PC-9 (cell line): ENCODE data around the gene ZNF764. TPM values are rescaled to one million over a fixed set of nuclear protein-coding genes. Genes with fewer than 3 reads are reported as not detected.

Experiments
- BruUV-seq: library from RNA; stranded (reverse); fragments of 400-500 nt; replicated peaks from 2 replicates; lab custom pipeline; 2021; lab: Mats Ljungman, UMichigan
- CTCF ChIA-PET: fragments of 300-600 bp; sonication (Branson Sonifier 250); formaldehyde crosslinking; loops from one replicate; lab custom pipeline; 2022; ENCODE audit warnings: antibody characterized with exemption; lab: Charles Lee
- POLR2A ChIA-PET: fragments of 300-600 bp; sonication (Branson Sonifier 250); formaldehyde crosslinking; loops from one replicate; lab custom pipeline; 2022; ENCODE audit warnings: antibody characterized with exemption; ENCODE audit not compliant: unreplicated experiment; lab: Charles Lee
- DNase-seq, 2 experiments: peaks; one replicate each; pipeline versions ENCODE4 v3.0.0 to v3.0.0-alpha.2; 2015 to 2022; ENCODE audit warnings: mixed read lengths in 1 of 2
- H2AFZ ChIP-seq: fragments of 200-600 bp; sonication (generic); 2 replicates; pipeline ENCODE4 v1.8.1; 2017; ENCODE audit warnings: antibody characterized with exemption
- H3F3A ChIP-seq: fragments of 200-600 bp; sonication (generic); 2 replicates; pipeline ENCODE4 v1.8.1; 2017; ENCODE audit warnings: antibody characterized with exemption, mild to moderate bottlenecking, low read depth; ENCODE audit not compliant: insufficient read depth
- H3K27ac ChIP-seq: fragments of 200-600 bp; sonication (generic); 2 replicates; pipeline ENCODE4 v1.6.1; 2016; ENCODE audit warnings: mixed run types
- H3K27me3 ChIP-seq: fragments of 200-600 bp; sonication (generic); 2 replicates; pipeline ENCODE4 v1.6.1; 2016; ENCODE audit warnings: low read depth, mixed run types; ENCODE audit not compliant: insufficient read depth
- H3K36me3 ChIP-seq: fragments of 200-600 bp; sonication (generic); 2 replicates; pipeline ENCODE4 v1.6.1; 2016; ENCODE audit warnings: low read depth, mixed run types
- H3K4me1 ChIP-seq: fragments of 200-600 bp; sonication (generic); replicated peaks from 2 replicates; pipeline ENCODE4 v1.6.1; 2016; ENCODE audit warnings: mixed run types; ENCODE audit not compliant: insufficient read depth
- H3K4me2 ChIP-seq: fragments of 200-600 bp; sonication (generic); 2 replicates; pipeline ENCODE4 v1.6.1; 2017; ENCODE audit warnings: mixed run types
- H3K4me3 ChIP-seq: fragments of 200-600 bp; sonication (generic); 2 replicates; pipeline ENCODE4 v1.6.1; 2016; ENCODE audit warnings: mixed run types
- H3K79me2 ChIP-seq: fragments of 200-600 bp; sonication (generic); 2 replicates; pipeline ENCODE4 v1.6.1; 2017; ENCODE audit warnings: low read depth, mixed run types
- H3K9me2 ChIP-seq: fragments of 200-600 bp; sonication (generic); 2 replicates; pipeline ENCODE4 v1.8.1; 2017; ENCODE audit warnings: mild to moderate bottlenecking; ENCODE audit not compliant: insufficient read depth
- H3K9me3 ChIP-seq: fragments of 200-600 bp; sonication (generic); 2 replicates; pipeline ENCODE4 v1.8.1; 2016; ENCODE audit warnings: low read depth; ENCODE audit not compliant: insufficient read depth
- H4K20me1 ChIP-seq: fragments of 200-600 bp; sonication (generic); 2 replicates; pipeline ENCODE4 v1.8.1; 2017; ENCODE audit not compliant: insufficient read depth
- CTCF ChIP-seq: fragments of 200-600 bp; sonication (generic); conservative IDR thresholded peaks from 2 replicates; pipeline ENCODE4 v1.6.1; 2017; ENCODE audit warnings: mixed run types, antibody characterized with exemption, mild to moderate bottlenecking, moderate library complexity
- EZH2 ChIP-seq: fragments of 200-600 bp; sonication (generic); IDR thresholded peaks from 2 replicates; pipeline ENCODE4 v1.8.0; 2017; ENCODE audit warnings: antibody characterized with exemption, low read depth
- intact Hi-C: fragments of 100-400 bp; cut with micrococcal nuclease; formaldehyde crosslinking; loops from one replicate; pipeline ENCODE4 v1.10.0; 2022; ENCODE audit not compliant: unreplicated experiment
- total RNA-seq: library from RNA; stranded (reverse); gene quantifications from 2 replicates; pipeline ENCODE4 v1.2.3, GENCODE V29; 2021

ZNF764 gene
- total RNA-seq, 1 experiment from 2014 or later: 12.3 TPM

DNA sequence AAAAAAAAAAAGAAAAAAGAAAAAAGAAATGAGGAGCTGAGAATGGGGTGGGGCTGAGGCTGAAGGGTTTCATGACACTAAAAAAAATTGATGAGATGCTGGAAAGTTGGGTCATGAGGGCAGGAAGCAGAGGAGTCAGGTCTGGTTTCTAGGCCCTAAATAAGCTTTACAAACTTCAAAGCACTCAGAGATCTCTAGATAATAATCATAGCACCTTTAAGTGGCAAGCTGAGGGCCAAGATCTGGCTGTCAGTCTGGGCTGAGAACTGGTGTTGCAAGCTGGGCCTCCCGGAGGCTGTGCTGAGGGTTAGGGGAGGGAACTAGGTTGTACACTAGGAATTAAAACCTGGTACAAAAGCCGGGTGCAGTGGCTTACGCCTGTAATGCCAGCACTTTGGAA is 6.4 kb downstream of the ZNF764 start:
- POLR2A ChIA-PET: no interaction called here
- Histone ChIP-seq H3K27ac (no peak overlapping the region), H2AFZ (no peak overlapping the region), H3K4me1 (peaks cover 2% of the 10 kb centered on the region; the same call in 1 of the 2 replicates), H3K36me3 (no peaks in the 10 kb centered on the region), H3K27me3 (no peaks in the 10 kb centered on the region), H3K9me2 (no peaks in the 10 kb centered on the region), H4K20me1 (no peaks in the 10 kb centered on the region), H3F3A (peaks cover 25% of the 10 kb centered on the region), H3K4me3 (no peak overlapping the region), H3K4me2 (no peak overlapping the region), H3K79me2 (peaks cover 9% of the 10 kb centered on the region; the same call in 1 of the 2 replicates), H3K9me3 (no peaks in the 10 kb centered on the region)
- no peak for DNase-seq
- no peak for TF ChIP-seq EZH2
- TF ChIP-seq CTCF: no peak
- intact Hi-C loops: loop anchor here (10.0 kb wide), 1 partner anchor 213 kb away; the partner anchor contains the start of genes CFAP119 and RNF40
- CTCF ChIA-PET: interaction anchor here (0.6 to 0.7 kb wide), 2 partner anchors 138 to 718 kb away, joined by 13 to 16 read pairs; no protein-coding TSS in a partner anchor
- BruUV-seq: no TSS peak

GRCh38 chr16:30548416-30549253 is 9.5 kb downstream of the ZNF764 start:
- POLR2A ChIA-PET: interaction anchor here (0.6 to 0.7 kb wide), 2 partner anchors 108 to 131 kb away, joined by 3 read pairs; no protein-coding TSS in a partner anchor
- H3K4me1 ChIP-seq: no peaks in the 10 kb centered on the region
- no peaks in the 10 kb centered on the region for H3K27me3 ChIP-seq
- no peak overlapping the region for H3K4me3 ChIP-seq
- H3K79me2 ChIP-seq: no peaks in the 10 kb centered on the region
- CTCF ChIA-PET: no interaction called here
- H3K4me2 ChIP-seq: no peak overlapping the region
- BruUV-seq: no TSS peak
- intact Hi-C loops: no loop called here
- H2AFZ ChIP-seq: no peak overlapping the region
- DNase-seq: no peak
- H3K36me3 ChIP-seq: no peaks in the 10 kb centered on the region
- no peaks in the 10 kb centered on the region for H4K20me1 ChIP-seq
- no peak overlapping the region for H3K27ac ChIP-seq
- H3K9me3 ChIP-seq: no peaks in the 10 kb centered on the region
- no peaks in the 10 kb centered on the region for H3K9me2 ChIP-seq
- no peak for TF ChIP-seq EZH2
- TF ChIP-seq CTCF: no peak
- peaks cover 22% of the 10 kb centered on the region for H3F3A ChIP-seq

- H3K9me2 ChIP-seq: no peaks in the 10 kb centered on the region
- no peak for DNase-seq
- H3K36me3 ChIP-seq: no peaks in the 10 kb centered on the region
- H3K4me1 ChIP-seq: no peaks in the 10 kb centered on the region
- H3K4me2 ChIP-seq: no peak overlapping the region
- ChIA-PET CTCF (no interaction called here), POLR2A (interaction anchor here (0.8 kb wide), 1 partner anchor 12 kb away, joined by 3 read pairs; no protein-coding TSS in a partner anchor)
- H3F3A ChIP-seq: peaks cover 11% of the 10 kb centered on the region
- H3K27ac ChIP-seq: no peak overlapping the region
- no peak overlapping the region for H2AFZ ChIP-seq
- intact Hi-C loops: no loop called here
- no TSS peak for BruUV-seq
- no peaks in the 10 kb centered on the region for H4K20me1 ChIP-seq
- H3K9me3 ChIP-seq: no peaks in the 10 kb centered on the region
- H3K27me3 ChIP-seq: no peaks in the 10 kb centered on the region
- no peak overlapping the region for H3K4me3 ChIP-seq
- no peak for TF ChIP-seq CTCF
- no peak for TF ChIP-seq EZH2
- H3K79me2 ChIP-seq: no peaks in the 10 kb centered on the region
Measured at GRCh38 chr16:30546115-30546514, 12.1 kb downstream of the ZNF764 start.
